Measurements from ENCODE around the gene CEP57L1. TPM values are rescaled to one million over a fixed set of nuclear protein-coding genes. Genes with fewer than 3 reads are reported as not detected.

CEP57L1 gene
- total RNA-seq, 4 donors from 2014 or later = 3.2 to 10.2 (median 7.3) TPM

- intact Hi-C loops (cut with DNase I; ENCODE audit: low total_unique reads) = no loop called here
- H3K4me3 ChIP-seq (ENCODE audit: low read depth, poor library complexity, severe bottlenecking) = peak overlapping the region; percentile 76
- 1% methylated on average over 8 of the region's 8 CpGs for WGBS, 2 donors
- DNase-seq (ENCODE audit: low spot score in 2 of 2) = no peak
- TF ChIP-seq POLR2A (IDR thresholded peaks at IDR 0.05) (no peak), CTCF (IDR thresholded peaks at IDR 0.05) (no peak)
Measured at GRCh38 chr6:109095835-109096084, 453 bp downstream of the CEP57L1 start.

GRCh38 chr6:109096208-109096607 is 901 bp downstream of the CEP57L1 start:
- 49 to 53% methylated on average over 6 of the region's 6 CpGs for WGBS, 2 donors

GRCh38 chr6:109097661-109098060 is 2.4 kb downstream of the CEP57L1 start:
- WGBS, 2 donors = 95 to 96% methylated on average over 1 of the region's 1 CpG
- DNase-seq (ENCODE audit: low spot score in 2 of 2) = no peak
- H3K4me3 ChIP-seq (ENCODE audit: low read depth, poor library complexity, severe bottlenecking) = no peak overlapping the region
- intact Hi-C loops (cut with DNase I; ENCODE audit: low total_unique reads) = no loop called here
- TF ChIP-seq POLR2A (IDR thresholded peaks at IDR 0.05) (no peak), CTCF (IDR thresholded peaks at IDR 0.05) (no peak)

More at GRCh38 chr6:109096208-109096607, 901 bp downstream of the CEP57L1 start:
- intact Hi-C loops (cut with DNase I; ENCODE audit: low total_unique reads) = no loop called here
- no peak overlapping the region for H3K4me3 ChIP-seq (ENCODE audit: low read depth, poor library complexity, severe bottlenecking)
- no peak for DNase-seq (ENCODE audit: low spot score in 2 of 2)
- TF ChIP-seq POLR2A (IDR thresholded peaks at IDR 0.05) (no peak), CTCF (IDR thresholded peaks at IDR 0.05) (no peak)

GRCh38 chr6:109102762-109103161 is 7.5 kb downstream of the CEP57L1 start:
- no peak for DNase-seq (ENCODE audit: low spot score in 2 of 2)
- H3K4me3 ChIP-seq (ENCODE audit: low read depth, poor library complexity, severe bottlenecking) = no peak overlapping the region
- intact Hi-C loops (cut with DNase I; ENCODE audit: low total_unique reads) = no loop called here
- 50 to 62% methylated on average over 1 of the region's 1 CpG for WGBS, 2 donors
- TF ChIP-seq POLR2A (IDR thresholded peaks at IDR 0.05) (no peak), CTCF (IDR thresholded peaks at IDR 0.05) (no peak)

- no peak for DNase-seq (ENCODE audit: low spot score in 2 of 2)
- TF ChIP-seq POLR2A (IDR thresholded peaks at IDR 0.05) (no peak), CTCF (IDR thresholded peaks at IDR 0.05) (no peak)
- intact Hi-C loops (cut with DNase I; ENCODE audit: low total_unique reads) = no loop called here
- no peak overlapping the region for H3K4me3 ChIP-seq (ENCODE audit: low read depth, poor library complexity, severe bottlenecking)
Measured at GRCh38 chr6:109103942-109104341, 8.6 kb downstream of the CEP57L1 start.

- DNase-seq (ENCODE audit: low spot score in 2 of 2) = no peak
- intact Hi-C loops (cut with DNase I; ENCODE audit: low total_unique reads) = no loop called here
- WGBS, 2 donors = 84 to 87% methylated on average over 3 of the region's 3 CpGs
- no peak for TF ChIP-seq CTCF (IDR thresholded peaks at IDR 0.05)
- no peak for TF ChIP-seq POLR2A (IDR thresholded peaks at IDR 0.05)
- H3K4me3 ChIP-seq (ENCODE audit: low read depth, poor library complexity, severe bottlenecking) = no peak overlapping the region
Measured at GRCh38 chr6:109104512-109104911, 9.2 kb downstream of the CEP57L1 start.

Measured in lower leg skin (tissue), 4 donors.